Right ventricle myocardium superior (tissue), 1 donor: ENCODE results near the gene RET. TPM values are rescaled to one million over a fixed set of nuclear protein-coding genes. Genes with fewer than 3 reads are reported as not detected.
"Not testable (repeated sequence)": the region's sequence is repeated elsewhere in the genome, so short reads cannot be mapped to it uniquely, and the experiment has no call there.

Source experiments
- ATAC-seq: fragments of 200-7000 bp; cut with Tn5 transposase; one replicate; pipeline ENCODE4 v1.9.1; 2020; ENCODE audit warnings: mild to moderate bottlenecking; ENCODE audit not compliant: poor library complexity
- DNase-seq: peaks from one replicate; pipeline ENCODE4 v3.0.0-alpha.2; 2020
- intact Hi-C: fragments of 100-400 bp; cut with DNase I; formaldehyde crosslinking; loops from one replicate; pipeline ENCODE4 v1.11.2; 2022
- total RNA-seq: library from RNA; stranded (reverse); fragmentation: NEBNext Ultra II Directional; extraction: Animal tissue kit (Norgen Biotek cat#: 25700); gene quantifications from one replicate; pipeline ENCODE4 v1.2.1, GENCODE V29; 2021
- donor health status: DM: no; HTN: yes; CAD: no; lungs with severe emphysema.

The RET gene
- total RNA-seq, 1 donor from 2014 or later: 6.6 TPM

- ATAC-seq (peak; percentile 66), DNase-seq (no peak)
Observed at GRCh38 chr10:43090188-43090587, 13.3 kb downstream of the RET start.

DNA sequence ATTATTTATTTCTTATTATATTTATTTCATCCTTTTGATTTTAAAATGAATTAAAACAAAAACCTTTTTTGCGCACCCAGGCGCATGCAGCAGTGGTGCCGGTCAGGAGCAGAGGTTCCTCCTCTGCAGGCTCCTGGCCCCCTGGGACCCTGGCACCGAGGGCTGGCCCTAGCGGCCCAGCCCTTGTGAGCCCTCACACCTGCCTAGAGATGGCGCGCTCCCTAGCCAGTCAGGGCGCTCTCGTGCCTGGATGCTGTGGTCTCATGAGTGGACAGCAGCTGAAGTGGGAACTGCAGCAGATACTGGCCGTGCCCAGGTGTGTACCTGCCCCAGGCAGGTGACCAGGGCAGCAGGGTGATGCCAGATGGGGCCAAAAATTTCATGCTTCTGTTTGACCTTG, 13.8 kb downstream of the RET start:
- no peak for ATAC-seq
- DNase-seq: no peak
- intact Hi-C loops: no loop called here

More at GRCh38 chr10:43090188-43090587, 13.3 kb downstream of the RET start:
- intact Hi-C loops: no loop called here

- ATAC-seq: no peak
- intact Hi-C loops: no loop called here
Observed at GRCh38 chr10:43091846-43092245, 15.0 kb downstream of the RET start.

GRCh38 chr10:43093423-43094076, 16.7 kb downstream of the RET start:
- ATAC-seq (peak; percentile 40), DNase-seq (no peak)
- intact Hi-C loops: no loop called here

More at GRCh38 chr10:43091846-43092245, 15.0 kb downstream of the RET start:
- DNase-seq: no peak

GRCh38 chr10:43094085-43094484, 17.2 kb downstream of the RET start:
- intact Hi-C loops: no loop called here
- ATAC-seq (no peak), DNase-seq (no peak)

GRCh38 chr10:43099339-43099738, 22.5 kb downstream of the RET start:
- ATAC-seq, DNase-seq, intact Hi-C loops: not testable (repeated sequence)

DNA sequence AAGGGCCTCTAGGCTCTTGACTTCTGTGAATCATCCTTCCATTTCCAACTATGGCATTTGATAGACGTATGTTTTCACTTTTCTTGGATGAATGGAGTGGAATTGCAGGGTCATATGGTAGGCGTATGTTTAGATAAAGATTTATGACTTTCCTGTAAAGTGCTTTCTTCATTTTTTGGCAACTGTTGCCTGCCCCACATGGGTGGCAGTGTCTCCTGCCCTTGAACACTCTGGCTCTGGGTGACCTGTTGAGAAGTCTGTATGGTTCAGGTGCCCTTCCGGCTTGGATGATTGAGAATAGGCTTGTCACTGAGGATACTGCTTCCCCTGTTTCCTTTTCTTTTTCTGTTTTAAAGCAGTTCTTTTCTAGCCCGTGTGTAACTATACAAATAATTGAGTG, 23.1 kb downstream of the RET start:
- intact Hi-C loops: loop anchor here (5.0 kb wide), 1 partner anchor 348 kb away; no protein-coding TSS in a partner anchor
- DNase-seq (no peak), ATAC-seq (no peak)

- ATAC-seq (no peak), DNase-seq (no peak)
- intact Hi-C loops: loop anchor here (5.0 kb wide), 1 partner anchor 348 kb away; no protein-coding TSS in a partner anchor
Observed at GRCh38 chr10:43100366-43100765, 23.5 kb downstream of the RET start.

GRCh38 chr10:43102063-43102828, 25.4 kb downstream of the RET start:
- intact Hi-C loops: loop anchor here (5.0 kb wide), 1 partner anchor 350 kb away; no protein-coding TSS in a partner anchor
- no peak for ATAC-seq
- DNase-seq: no peak

GRCh38 chr10:43105102-43105955, 28.5 kb downstream of the RET start:
- peak; percentile 88 for DNase-seq

GRCh38 chr10:43105956-43106229, 29.0 kb downstream of the RET start:
- ATAC-seq: no peak
- intact Hi-C loops: loop anchor here (2.0 kb wide), 1 partner anchor 237 kb away; no protein-coding TSS in a partner anchor
- no peak for DNase-seq

More at GRCh38 chr10:43105102-43105955, 28.5 kb downstream of the RET start:
- intact Hi-C loops: no loop called here
- peak; percentile 97 for ATAC-seq

- no peak for DNase-seq
- no peak for ATAC-seq
- intact Hi-C loops: loop anchor here (2.0 kb wide), 1 partner anchor 238 kb away; no protein-coding TSS in a partner anchor
Observed at GRCh38 chr10:43106256-43107091, 29.6 kb downstream of the RET start.

DNA sequence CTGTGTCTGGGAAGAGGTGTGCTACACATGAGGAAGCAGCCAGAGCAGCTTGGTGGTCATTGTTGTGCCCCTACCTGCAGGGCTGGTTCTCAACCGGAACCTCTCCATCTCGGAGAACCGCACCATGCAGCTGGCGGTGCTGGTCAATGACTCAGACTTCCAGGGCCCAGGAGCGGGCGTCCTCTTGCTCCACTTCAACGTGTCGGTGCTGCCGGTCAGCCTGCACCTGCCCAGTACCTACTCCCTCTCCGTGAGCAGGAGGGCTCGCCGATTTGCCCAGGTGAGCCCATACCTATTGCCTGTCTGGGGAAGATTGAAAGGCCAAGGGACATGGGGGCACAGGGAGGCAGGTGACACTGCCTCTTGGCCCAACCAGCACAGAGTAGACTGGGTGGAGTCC, 32.1 kb downstream of the RET start:
- intact Hi-C loops: no loop called here
- DNase-seq (peak; percentile 4), ATAC-seq (no peak)

- DNase-seq (no peak), ATAC-seq (no peak)
- intact Hi-C loops: no loop called here
Observed at GRCh38 chr10:43109671-43110249, 32.9 kb downstream of the RET start.

DNA sequence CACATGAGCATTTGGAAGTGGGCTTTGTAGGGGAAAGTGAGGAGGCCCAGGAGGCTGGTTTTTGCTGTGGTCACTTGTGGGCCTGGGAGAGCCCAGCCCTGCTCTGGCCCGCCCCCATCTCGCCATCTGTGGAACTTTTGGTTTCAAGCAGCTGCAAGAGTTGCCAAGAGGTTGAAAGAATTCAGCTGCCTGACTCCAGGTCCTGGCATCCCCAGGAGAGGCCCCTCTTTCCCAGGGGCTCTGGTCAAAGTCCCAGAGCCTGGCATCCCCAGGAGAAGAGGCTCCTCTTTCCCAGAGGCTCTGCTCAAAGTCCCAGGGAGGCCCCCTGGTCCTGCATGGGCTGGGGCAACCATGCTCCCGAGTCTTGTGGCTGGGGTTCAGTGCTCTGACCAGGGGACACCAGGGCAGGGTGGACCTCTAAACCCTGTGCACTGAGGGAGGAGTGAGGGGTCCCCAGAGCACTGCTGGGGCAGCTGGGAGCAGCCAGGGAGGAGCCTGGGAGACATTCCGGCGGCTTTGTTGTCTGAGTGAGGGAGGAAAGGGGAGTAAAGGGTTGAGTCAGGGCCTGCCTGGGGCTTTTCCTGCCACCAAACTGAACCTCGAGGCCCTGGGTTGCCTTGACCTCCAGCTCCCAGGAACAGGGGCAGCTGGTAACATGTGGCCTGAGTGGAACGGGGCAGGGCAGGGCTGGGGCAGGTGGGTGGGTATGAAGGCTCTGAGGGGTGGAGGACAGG, 33.6 kb downstream of the RET start:
- ATAC-seq (no peak), DNase-seq (peak; percentile 65)
- intact Hi-C loops: no loop called here

- ATAC-seq (no peak), DNase-seq (no peak)
- intact Hi-C loops: no loop called here
Observed at GRCh38 chr10:43111101-43111500, 34.2 kb downstream of the RET start.

DNA sequence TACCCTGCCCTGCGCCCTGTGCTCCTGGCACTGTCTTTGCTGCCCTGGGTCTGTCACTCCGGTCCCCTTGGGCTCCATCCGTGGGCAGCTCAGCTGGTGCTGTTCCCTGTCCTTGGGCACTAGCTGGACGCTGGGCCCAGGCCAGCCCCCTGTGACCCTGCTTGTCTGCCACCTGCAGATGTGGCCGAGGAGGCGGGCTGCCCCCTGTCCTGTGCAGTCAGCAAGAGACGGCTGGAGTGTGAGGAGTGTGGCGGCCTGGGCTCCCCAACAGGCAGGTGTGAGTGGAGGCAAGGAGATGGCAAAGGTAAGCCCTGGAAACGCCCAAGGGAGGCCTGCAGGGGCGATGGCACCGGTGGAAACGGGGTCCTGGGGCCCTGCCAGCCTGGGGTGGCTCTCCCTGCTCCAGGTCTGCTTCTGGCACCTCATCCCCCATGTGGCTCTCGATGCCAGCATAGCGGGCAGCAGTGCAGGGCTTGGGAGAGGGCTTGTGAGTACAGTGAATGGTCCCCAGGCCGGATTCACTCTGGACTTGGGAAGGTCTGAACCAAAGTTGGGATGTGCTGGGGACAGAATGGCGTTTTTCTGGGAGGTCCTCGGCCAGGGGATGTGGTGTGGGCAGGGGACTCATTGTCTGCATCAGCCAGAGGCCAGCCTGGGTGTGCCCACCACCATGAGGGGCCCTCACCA, 35.2 kb downstream of the RET start:
- ATAC-seq (no peak), DNase-seq (no peak)
- intact Hi-C loops: no loop called here
